ENCODE measurements around the gene CRISP1.

DNA sequence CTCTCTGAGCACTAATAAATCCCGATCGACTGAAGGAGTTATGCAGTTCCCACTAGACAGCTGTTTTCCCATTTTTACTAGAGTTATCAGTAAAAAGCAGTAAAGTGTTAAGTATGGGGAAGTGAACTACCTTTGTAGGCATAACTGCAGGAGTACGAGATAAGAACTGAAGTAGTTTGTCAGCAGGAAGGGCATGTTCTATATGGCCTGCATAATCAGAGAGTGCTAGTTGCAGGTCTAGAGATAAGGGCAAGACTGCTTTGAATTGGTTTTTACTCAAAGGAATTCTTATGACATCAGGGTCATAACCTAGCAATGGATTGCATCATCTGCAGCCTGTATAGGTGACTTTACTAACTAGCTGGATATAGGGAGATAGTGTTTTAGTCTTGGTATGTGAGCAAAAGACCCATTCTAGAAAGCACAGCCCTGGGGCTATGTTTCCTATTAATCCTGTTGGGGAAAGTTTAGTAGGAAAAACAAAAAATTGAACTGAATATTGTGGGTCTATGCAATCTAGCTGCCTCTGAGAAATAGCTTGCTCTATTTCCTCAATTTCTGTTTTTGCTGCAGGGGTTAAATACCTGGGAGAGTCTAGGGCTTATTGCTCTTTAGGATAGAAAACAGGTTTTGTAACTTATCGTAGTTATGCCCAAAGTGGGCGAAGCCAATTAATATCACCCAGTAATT is 22.6 kb upstream of the CRISP1 start:
- TF ChIP-seq EZH2 (IDR thresholded peaks at IDR 0.05; ENCODE audit: insufficient read depth, poor library complexity, severe bottlenecking) (no peak), EZH2phosphoT487 (IDR thresholded peaks at IDR 0.05; ENCODE audit: insufficient read depth, low read depth) (no peak)
